HepG2 (cell line): Measurements from ENCODE around the gene C10orf143. TPM values are rescaled to one million over a fixed set of nuclear protein-coding genes. Genes with fewer than 3 reads are reported as not detected.
A peak's percentile ranks its signal among the peaks of the same experiment; 100 is the strongest.

Experiments used
- ATF7-NPFF ChIP-seq: sonication (generic); formaldehyde crosslinking; IDR thresholded peaks from 2 replicates; pipeline ENCODE4 v1.8.1; 2023; ENCODE audit warnings: mild to moderate bottlenecking, low read depth, missing genetic modification reagents, moderate library complexity
- BORCS8-MEF2B ChIP-seq: sonication (generic); formaldehyde crosslinking; IDR thresholded peaks from 2 replicates; pipeline ENCODE4 v1.8.0; 2022; ENCODE audit warnings: mild to moderate bottlenecking, missing genetic modification reagents
- BRF2 ChIP-seq: sonication (generic); formaldehyde crosslinking; IDR thresholded peaks from 2 replicates; pipeline ENCODE4 v1.8.1; 2022; ENCODE audit warnings: mild to moderate bottlenecking, missing genetic modification reagents
- ELK4 ChIP-seq: sonication (generic); formaldehyde crosslinking; IDR thresholded peaks from 2 replicates; pipeline ENCODE4 v1.9.0; 2021; ENCODE audit warnings: missing genetic modification reagents, borderline replicate concordance
- HES4 ChIP-seq: sonication (generic); formaldehyde crosslinking; IDR thresholded peaks from 2 replicates; pipeline ENCODE4 v1.9.0; 2021; ENCODE audit warnings: mild to moderate bottlenecking, missing genetic modification reagents, borderline replicate concordance
- JUND ChIP-seq: sonication (generic); formaldehyde crosslinking; IDR thresholded peaks from 2 replicates; pipeline ENCODE4 v1.8.0; 2022; ENCODE audit warnings: mild to moderate bottlenecking, missing genetic modification reagents
- KDM1A ChIP-seq: IDR thresholded peaks from 2 replicates; pipeline ENCODE4 v1.6.1; 2016; ENCODE audit warnings: missing compliant biosample characterization
- MTF1 ChIP-seq: sonication (generic); formaldehyde crosslinking; IDR thresholded peaks from 2 replicates; pipeline ENCODE4 v1.5.0; 2020; ENCODE audit warnings: missing genetic modification reagents
- MXD3 ChIP-seq: IDR thresholded peaks from 2 replicates; pipeline ENCODE4 v1.6.1; 2016; ENCODE audit warnings: mild to moderate bottlenecking, missing biosample characterization, missing genetic modification reagents
- NR3C1 ChIP-seq: sonication (generic); formaldehyde crosslinking; IDR thresholded peaks from 2 replicates; pipeline ENCODE4 v1.4.0; 2020; ENCODE audit warnings: missing genetic modification reagents
- PLSCR1 ChIP-seq: sonication (generic); formaldehyde crosslinking; IDR thresholded peaks from 2 replicates; pipeline ENCODE4 v1.5.0; 2020; ENCODE audit warnings: missing genetic modification reagents, mild to moderate bottlenecking, borderline replicate concordance
- RFX1 ChIP-seq: fragments of 450-650 bp; IDR thresholded peaks from 2 replicates; pipeline ENCODE4 v1.6.1; 2017
- SMARCC2 ChIP-seq: fragments of 450-650 bp; IDR thresholded peaks from 2 replicates; pipeline ENCODE4 v1.6.1; 2017; ENCODE audit warnings: antibody characterized with exemption, mild to moderate bottlenecking
- TCF12 ChIP-seq, 2 experiments: fragments of 450-650 bp in 1 of 2; sonication (generic) in 1 of 2; formaldehyde crosslinking in 1 of 2; IDR thresholded peaks; 2 replicates each; pipeline versions ENCODE4 v1.6.1 to v1.8.0; 2017 to 2022; ENCODE audit warnings: antibody characterized with exemption in 1 of 2, mild to moderate bottlenecking in 1 of 2, missing genetic modification reagents in 1 of 2, moderate library complexity in 1 of 2
- WIZ ChIP-seq: sonication (generic); formaldehyde crosslinking; IDR thresholded peaks from 2 replicates; pipeline ENCODE4 v1.5.1; 2020; ENCODE audit warnings: mild to moderate bottlenecking, missing genetic modification reagents
- ZBTB3 ChIP-seq: sonication (generic); formaldehyde crosslinking; IDR thresholded peaks from 2 replicates; pipeline ENCODE4 v1.4.0; 2020; ENCODE audit warnings: low read depth, mild to moderate bottlenecking, moderate library complexity, missing genetic modification reagents, borderline replicate concordance
- ZBTB38 ChIP-seq: sonication (generic); formaldehyde crosslinking; IDR thresholded peaks from 2 replicates; pipeline ENCODE4 v1.5.1; 2020; ENCODE audit warnings: mild to moderate bottlenecking, missing genetic modification reagents
- ZFY ChIP-seq: sonication (generic); formaldehyde crosslinking; IDR thresholded peaks from 2 replicates; pipeline ENCODE4 v1.4.0; 2020; ENCODE audit warnings: missing genetic modification reagents
- ZNF30 ChIP-seq: sonication (generic); formaldehyde crosslinking; IDR thresholded peaks from 2 replicates; pipeline ENCODE4 v1.5.0; 2020; ENCODE audit warnings: mild to moderate bottlenecking, missing genetic modification reagents
- ZNF329 ChIP-seq: sonication (generic); formaldehyde crosslinking; IDR thresholded peaks from 2 replicates; pipeline ENCODE4 v1.9.0; 2021; ENCODE audit warnings: low read depth, mild to moderate bottlenecking, missing genetic modification reagents
- ZNF33A ChIP-seq: sonication (generic); formaldehyde crosslinking; IDR thresholded peaks from 2 replicates; pipeline ENCODE4 v1.5.1; 2020; ENCODE audit warnings: missing genetic modification reagents, mild to moderate bottlenecking, moderate library complexity, borderline replicate concordance
- ZNF383 ChIP-seq: sonication (generic); formaldehyde crosslinking; IDR thresholded peaks from 2 replicates; pipeline ENCODE4 v1.4.0; 2020; ENCODE audit warnings: missing genetic modification reagents, mild to moderate bottlenecking, borderline replicate concordance
- ZNF691 ChIP-seq: sonication (generic); formaldehyde crosslinking; IDR thresholded peaks from 2 replicates; pipeline ENCODE4 v1.4.0; 2020; ENCODE audit warnings: missing genetic modification reagents, low read depth, mild to moderate bottlenecking, borderline replicate concordance
- ZNF749 ChIP-seq: sonication (generic); formaldehyde crosslinking; IDR thresholded peaks from 2 replicates; pipeline ENCODE4 v1.8.0; 2022; ENCODE audit warnings: mild to moderate bottlenecking, missing genetic modification reagents, moderate library complexity, borderline replicate concordance
- ZNF788 ChIP-seq: sonication (generic); formaldehyde crosslinking; IDR thresholded peaks from 2 replicates; pipeline ENCODE4 v1.5.0; 2020; ENCODE audit warnings: mild to moderate bottlenecking, missing genetic modification reagents, borderline replicate concordance
- polyA plus RNA-seq, 8 experiments: library from polyadenylated mRNA; depleted of rRNA in 3 of 8; stranded (reverse) in 7 of 8; unstranded in 1 of 8; fragments of >200 nt; fragmentation: Illumina TruSeq in 4 of 8; extraction: Trizol in 4 of 8; gene quantifications; 2 replicates each; pipeline versions ENCODE4 v1.2.1 to v1.2.3, GENCODE V29; 2011 to 2016; ENCODE audit warnings: low read depth in 4 of 8, missing spikeins in 1 of 8, mixed read lengths in 1 of 8; ENCODE audit not compliant: insufficient read depth in 1 of 8
- total RNA-seq, 5 experiments: library from RNA; depleted of rRNA; stranded (reverse); fragments of >200 nt; fragmentation: Illumina TruSeq; extraction: Trizol; gene quantifications; 2 replicates each; pipeline ENCODE4 v1.2.3, GENCODE V29; 2016; ENCODE audit warnings: low read depth in 1 of 5

The C10orf143 gene
- total and polyA plus RNA-seq, 2 of the 13 experiments (the other 11 are each of a cell fraction or from before 2014, with no cell fraction given) = 0.21 to 0.91 TPM

- TF ChIP-seq ZBTB38 (CRISPR knock-in tag) (no peak), BORCS8-MEF2B (CRISPR knock-in tag) (no peak), ATF7-NPFF (CRISPR knock-in tag) (0 out of 2 replicates have a peak, but pooled peaks have one; percentile 37), ZNF33A (no peak), PLSCR1 (CRISPR knock-in tag) (no peak), KDM1A (CRISPR knock-in tag) (no peak), ZFY (CRISPR knock-in tag) (no peak), ZNF383 (CRISPR knock-in tag) (0 out of 2 replicates have a peak, but pooled peaks have one; percentile 76), ZNF788 (CRISPR knock-in tag) (no peak), BRF2 (CRISPR knock-in tag) (no peak), HES4 (0 out of 2 replicates have a peak, but pooled peaks have one; percentile 31), WIZ (CRISPR knock-in tag) (no peak), ELK4 (CRISPR knock-in tag) (no peak), TCF12 (IDR thresholded peaks at IDR 0.05) (no peak), TCF12 (CRISPR knock-in tag; IDR thresholded peaks at IDR 0.05) (peak; percentile 75; the same call in 1 of the 2 replicates), SMARCC2 (no peak), ZNF30 (CRISPR knock-in tag) (no peak), ZBTB3 (CRISPR knock-in tag) (no peak), JUND (CRISPR knock-in tag) (no peak), ZNF749 (CRISPR knock-in tag) (no peak), MTF1 (CRISPR knock-in tag) (no peak), ZNF691 (CRISPR knock-in tag) (0 out of 2 replicates have a peak, but pooled peaks have one; percentile 13), RFX1 (peak; percentile 58; the same call in 1 of the 2 replicates), MXD3 (CRISPR knock-in tag) (no peak), NR3C1 (CRISPR knock-in tag) (no peak), ZNF329 (CRISPR knock-in tag) (no peak)
These were observed 652 bp upstream of the C10orf143 start (continued) for GRCh38 chr10:130111113-130111851.
